Kasumi-1 (cell line): ENCODE results near the gene RBP3.

Experiments used
- DNase-seq, 2 experiments: peaks; one replicate each; lab custom pipeline; 2025; lab: John Stamatoyannopoulos, UW

The RBP3 gene

DNA sequence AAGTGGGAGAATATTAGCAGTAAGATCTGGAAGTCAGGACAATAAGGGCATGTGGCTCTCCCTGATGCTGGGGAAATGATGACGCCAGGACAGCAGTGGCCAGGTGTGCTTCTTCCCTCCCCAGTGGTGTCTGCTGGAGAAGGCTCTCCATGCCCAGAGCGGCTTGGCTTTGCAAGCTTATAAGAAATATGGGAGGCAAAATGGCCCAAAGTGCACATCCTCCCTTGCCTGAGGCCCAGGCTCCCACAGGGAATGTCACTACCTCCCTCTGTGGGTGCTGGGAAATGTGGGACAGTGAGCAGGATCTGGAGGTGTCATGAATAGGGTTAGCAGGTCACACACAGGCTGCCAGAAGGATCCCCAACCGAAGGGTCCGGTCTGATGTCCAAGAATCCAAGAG is 53.0 kb downstream of the RBP3 start:
- no peak for DNase-seq

DNA sequence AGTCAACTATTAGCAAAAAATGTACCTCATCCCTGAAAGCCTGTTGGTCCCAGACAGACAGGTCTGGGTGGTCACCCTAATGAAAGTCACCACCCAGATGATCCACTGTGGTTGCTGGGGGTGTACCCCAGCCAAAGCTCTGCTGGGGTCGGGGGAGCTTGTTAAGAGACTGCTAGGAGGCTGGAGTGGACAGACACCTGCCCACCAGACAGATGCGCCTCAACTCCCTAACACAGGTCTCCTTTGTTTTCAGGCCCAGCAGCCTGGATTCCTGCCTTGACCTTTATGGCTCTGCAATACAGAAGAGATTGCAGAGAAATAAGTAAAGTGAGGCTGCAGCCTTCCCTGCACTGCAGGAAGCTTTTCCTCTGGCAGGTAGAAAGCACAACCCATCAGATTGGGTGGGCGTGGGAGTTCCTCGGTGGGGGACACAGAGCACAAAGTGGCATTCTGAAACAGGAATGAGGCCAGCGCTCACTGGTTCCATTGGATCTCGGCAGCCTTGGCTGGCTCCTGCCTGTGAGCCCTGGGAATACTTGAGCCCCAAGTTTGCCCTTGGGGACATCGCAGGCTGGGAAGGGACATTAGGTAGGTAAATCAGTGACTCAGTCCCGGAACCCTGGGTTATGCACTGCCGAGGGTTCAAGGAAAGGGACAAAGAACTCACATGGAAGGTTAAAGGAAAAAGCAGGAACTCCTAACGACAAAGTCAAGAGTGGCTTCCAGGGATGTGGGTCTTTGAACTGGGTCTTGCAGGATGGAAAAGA is 53.9 kb downstream of the RBP3 start:
- DNase-seq: no peak

DNA sequence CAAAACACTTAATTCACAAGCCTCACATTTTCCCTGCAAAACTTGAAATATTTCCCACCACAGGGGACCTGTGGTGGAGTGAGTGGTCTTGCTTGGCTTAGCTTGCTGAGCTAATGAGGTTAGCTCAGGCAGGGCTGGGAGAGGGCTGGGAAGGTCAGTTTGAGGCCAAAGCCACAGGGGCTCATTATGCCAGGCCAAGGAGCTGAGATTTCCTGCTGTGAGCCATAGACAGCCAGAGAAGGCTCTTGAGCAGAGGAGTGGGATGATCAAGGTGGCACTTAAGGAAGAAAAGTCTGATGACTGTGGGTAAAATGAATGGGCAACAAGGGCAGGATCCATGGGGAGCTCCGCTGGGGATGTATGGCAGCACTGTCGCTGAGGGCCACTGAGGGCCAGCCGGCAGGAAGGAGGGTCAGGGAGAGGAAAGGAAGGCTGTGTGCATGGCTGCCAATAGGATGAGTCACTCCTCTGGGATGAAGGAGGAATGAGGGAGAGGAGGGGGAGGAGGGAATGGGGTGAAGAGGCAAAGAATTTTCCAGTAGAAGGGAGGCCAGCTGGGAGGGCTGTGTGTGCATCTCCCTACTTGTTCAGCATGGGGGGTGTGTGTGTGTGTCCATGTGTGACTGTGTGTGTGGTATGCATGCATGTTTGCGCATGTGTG is 54.6 kb downstream of the RBP3 start:
- no peak for DNase-seq

DNA sequence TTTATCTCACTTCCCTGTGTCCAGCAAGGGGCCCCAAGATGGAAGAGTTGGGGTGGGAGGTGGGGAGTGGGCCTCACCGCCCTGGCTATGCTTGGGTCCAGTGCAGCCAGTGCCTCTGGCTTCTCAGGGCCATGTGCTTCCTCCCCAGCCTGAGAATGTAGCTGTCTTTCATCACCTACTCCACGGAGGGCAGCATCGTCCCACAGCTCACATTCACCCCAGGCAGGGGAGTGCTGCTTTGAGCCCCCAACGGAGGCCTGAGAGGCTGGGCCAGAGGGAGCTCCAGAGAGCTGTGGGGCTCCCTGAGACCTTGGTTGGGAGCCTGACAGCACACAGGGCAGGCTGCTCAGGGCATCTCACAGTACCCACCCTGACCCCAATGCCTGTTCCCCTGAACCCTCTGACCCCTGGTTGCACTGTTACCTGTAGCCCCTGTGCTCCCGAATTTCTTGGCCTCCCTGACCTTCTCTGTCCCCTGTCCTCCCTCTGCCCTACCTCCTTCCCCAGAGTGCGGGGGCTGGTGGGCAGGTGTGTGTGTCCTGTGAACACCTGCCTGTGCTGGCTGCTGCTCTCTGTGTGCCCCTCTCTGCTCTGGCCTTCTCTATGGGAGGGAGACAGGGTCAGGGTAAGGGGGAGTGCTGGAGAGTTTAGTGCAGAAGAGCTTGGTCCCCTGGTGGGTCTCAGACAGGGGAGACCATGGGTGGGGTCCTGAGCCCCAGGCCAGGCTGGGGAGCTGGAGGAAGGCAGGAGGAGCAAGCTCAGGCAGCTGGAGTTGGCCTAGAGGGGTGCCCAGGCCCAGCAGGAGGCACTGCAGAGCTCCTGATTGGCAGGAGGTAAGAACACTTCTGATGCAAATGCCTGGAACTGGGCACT is 55.5 kb downstream of the RBP3 start:
- DNase-seq: no peak

GRCh38 chr10:47404446-47404845 is 56.3 kb downstream of the RBP3 start:
- no peak for DNase-seq

GRCh38 chr10:47404937-47405336 is 56.8 kb downstream of the RBP3 start:
- no peak for DNase-seq

DNA sequence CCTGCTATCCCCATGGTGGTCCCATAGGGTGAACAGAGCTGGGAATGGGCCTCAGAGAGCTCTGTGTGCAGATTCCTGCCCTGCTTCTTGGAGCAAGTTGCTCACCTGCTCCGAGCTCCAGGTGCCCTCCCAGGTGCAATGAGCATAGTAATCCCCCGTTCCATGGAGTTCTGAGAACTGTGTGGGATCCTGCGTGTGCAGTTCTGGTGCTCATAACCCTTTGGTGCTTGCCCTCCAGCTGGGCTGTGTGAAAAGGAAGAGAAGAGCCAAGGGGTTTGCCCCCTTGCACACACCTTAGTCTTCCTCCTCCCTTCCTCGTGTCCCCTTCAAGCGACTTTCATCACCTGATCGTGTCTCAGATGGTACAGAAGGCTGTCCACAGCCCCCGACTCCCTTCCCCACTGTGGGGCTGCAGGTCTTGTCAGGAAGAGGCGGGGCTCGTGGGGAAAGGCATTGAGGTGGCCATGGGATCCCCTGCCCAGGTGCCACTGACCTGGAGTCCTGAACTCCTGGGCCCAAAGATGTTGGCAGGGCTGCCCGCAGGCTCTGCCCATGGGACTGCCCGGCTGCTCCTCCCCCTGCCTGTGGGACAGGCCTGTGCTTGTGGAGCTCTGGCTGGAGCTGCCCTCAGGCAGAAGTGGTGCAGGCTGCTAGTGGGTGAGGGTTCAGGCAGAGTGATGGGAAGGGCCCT is 57.8 kb downstream of the RBP3 start:
- no peak for DNase-seq

- no peak for DNase-seq
Measured at GRCh38 chr10:47406548-47406869, 58.3 kb downstream of the RBP3 start.

GRCh38 chr10:47406870-47407691 is 58.9 kb downstream of the RBP3 start:
- no peak for DNase-seq
